ENCODE results near the gene MBTPS1.

Gene MBTPS1

GRCh38 chr16:84033251-84034195 is 83.2 kb downstream of the MBTPS1 start:
- no peak for DNase-seq

DNA sequence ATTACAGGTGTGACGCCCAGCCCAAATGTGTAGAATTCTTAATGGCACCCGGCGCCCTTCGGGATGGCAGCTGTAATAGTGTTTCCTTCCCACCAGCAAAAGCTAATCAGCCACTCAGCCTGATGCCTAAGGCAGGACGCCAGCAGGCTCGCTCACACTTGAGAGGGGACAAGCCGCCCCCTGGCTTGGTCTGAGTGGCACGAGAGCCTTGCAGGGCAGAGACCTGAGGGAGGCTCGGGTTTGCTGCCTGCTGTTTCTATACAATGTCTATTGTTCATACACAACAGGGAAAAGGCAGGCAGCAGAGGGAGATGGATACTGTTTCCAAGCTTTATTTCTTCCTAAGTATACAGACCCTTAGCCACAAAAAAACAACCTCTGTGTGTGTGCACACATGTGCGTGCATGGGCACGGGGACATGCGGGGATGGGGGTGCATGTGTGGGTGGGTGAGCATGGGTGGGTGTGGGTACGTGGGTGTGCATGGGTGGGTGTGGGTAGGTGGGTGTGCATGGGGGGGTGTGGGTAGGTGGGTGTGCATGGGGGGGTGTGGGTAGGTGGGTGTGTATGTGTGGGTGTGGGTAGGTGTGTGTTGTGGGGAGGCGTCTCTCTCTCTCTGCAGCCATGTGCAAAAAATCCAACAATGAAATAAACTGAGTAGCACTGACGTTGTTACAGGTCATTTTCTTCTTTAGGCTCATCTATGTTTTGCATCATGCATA is 84.1 kb downstream of the MBTPS1 start:
- no peak for DNase-seq

DNA sequence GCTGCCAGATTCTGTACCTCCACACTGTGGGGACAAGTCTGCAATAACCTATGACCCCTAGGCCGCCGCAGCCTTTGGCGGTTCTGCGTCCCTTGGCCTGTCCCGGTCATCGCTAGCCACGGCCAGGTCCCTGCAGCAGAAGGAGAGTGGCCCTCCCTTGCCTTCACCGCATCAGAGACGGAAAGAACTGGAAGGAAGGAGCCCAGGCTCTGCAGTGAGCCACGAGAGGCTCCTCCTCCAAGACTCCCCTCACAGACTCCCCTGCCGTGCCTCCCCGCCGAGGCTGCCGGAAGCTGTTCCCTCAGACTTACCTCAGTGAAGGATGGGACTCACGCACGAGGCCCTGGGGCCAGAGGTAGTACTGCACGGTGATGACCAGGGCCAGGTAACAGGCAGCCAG is 85.2 kb downstream of the MBTPS1 start:
- DNase-seq: no peak

- DNase-seq: no peak
Observed at GRCh38 chr16:84029297-84030047, 87.3 kb downstream of the MBTPS1 start.

DNA sequence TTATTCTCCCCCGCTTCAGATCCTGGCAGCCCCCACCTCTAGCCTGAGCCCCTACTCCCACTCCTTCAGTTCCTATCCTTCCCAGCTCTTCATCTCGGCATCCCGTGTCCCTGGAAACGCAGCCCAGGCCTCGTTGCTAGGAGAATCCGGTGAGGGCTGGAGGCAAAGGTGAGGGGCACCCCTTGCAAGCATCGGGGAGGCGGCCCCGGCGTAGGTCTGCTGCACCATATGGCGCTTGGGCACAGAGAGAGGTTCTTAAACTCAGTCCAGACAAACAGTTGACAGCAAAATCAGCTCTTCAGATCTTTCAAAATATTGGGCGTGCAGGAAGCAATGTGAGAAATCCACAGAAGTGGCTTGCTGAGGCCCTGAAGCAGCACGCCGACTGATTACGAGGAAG is 89.1 kb downstream of the MBTPS1 start:
- DNase-seq: no peak

- no peak for DNase-seq
Observed at GRCh38 chr16:84026606-84027005, 90.1 kb downstream of the MBTPS1 start.

DNA sequence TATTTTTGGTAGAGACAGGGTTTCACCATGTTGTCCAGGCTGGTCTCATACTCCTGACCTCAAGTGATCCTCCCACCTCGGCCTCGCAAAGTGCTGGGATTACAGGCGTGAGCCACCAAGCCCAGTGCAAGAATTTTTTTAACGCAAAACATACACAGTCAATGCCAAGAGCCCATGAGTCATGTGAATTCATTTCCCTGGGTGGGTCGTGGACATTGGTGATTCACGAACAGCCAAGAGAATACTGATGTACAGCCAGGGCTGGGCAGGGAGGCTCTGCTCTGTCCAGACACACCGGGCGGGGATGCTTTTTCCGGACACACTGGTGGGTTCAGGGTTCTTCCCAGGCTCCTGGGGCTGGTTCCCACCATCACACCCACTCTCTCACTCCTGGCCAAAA is 91.9 kb downstream of the MBTPS1 start:
- DNase-seq: no peak

- no peak for DNase-seq
Observed at GRCh38 chr16:84022644-84023043, 94.1 kb downstream of the MBTPS1 start.

DNA sequence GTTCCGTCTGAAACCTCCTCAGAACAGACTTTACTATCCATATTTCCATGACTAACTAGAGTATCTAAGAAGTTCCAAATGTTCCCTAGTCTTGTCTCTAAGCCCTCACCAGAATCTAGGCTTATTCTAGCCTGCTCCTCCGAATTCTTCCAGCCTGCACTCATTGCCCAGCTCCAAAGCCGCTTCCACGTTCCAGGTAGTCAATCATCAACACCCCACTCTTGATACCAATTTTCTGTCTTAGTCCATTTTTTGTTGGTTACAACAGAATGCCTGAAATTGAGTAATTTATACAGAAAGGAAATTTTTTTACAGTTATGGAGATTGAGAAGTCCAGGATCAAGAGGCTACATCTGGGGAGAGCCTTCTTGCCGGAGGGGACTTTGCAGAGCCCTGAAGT is 95.3 kb downstream of the MBTPS1 start:
- no peak for DNase-seq

DNA sequence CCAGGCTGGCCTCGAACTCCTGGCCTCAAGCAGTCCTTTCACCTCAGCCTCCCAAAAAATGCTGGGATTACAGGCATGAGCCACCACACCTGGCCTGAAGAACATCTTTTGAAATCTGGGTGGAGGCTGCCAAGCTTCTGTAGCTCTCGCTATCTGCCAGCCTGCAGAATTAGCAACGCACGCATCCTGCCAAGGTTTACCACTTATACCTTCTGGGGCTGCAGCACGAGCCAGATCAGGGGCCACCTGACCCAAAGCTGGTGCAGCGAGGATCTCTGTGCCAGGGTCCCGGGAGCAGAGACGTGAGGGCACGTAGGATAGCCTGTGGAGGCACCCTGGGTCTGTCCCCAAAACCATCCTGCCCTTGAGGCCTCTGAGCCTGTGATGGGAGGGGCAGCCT is 96.4 kb downstream of the MBTPS1 start:
- DNase-seq: no peak

- no peak for DNase-seq
Observed at GRCh38 chr16:84018710-84019109, 98.0 kb downstream of the MBTPS1 start.

DNA sequence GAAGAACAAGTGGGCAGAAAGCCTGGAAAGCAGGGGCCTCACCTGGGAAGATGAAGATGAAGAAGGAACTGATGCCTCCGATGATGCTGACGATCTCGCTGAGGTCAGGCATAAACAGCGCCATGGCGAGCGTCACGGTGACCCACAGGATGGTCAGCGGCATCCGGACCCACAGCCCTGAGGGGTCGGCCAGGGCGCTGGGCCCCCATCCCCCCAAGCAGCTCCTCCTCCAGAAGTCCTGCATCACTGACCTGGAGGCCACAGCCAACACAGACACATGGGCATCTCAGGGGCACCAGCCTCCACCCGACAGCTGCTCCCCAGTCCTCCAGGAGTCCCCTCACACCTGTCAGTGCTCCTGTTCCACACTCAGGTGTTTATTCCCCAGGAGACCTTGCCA is 100.3 kb downstream of the MBTPS1 start:
- no peak for DNase-seq

- DNase-seq: no peak
Observed at GRCh38 chr16:84015399-84015798, 101.3 kb downstream of the MBTPS1 start.

GRCh38 chr16:84014570-84015327 is 102.0 kb downstream of the MBTPS1 start:
- DNase-seq: no peak

GRCh38 chr16:84013787-84014569 is 102.8 kb downstream of the MBTPS1 start:
- peak; percentile 10 for DNase-seq

GRCh38 chr16:84009282-84009681 is 107.5 kb downstream of the MBTPS1 start:
- no peak for DNase-seq

- DNase-seq: no peak
Observed at GRCh38 chr16:84007965-84008364, 108.8 kb downstream of the MBTPS1 start.

GRCh38 chr16:84007520-84007919 is 109.2 kb downstream of the MBTPS1 start:
- DNase-seq: no peak

- DNase-seq: no peak
Observed at GRCh38 chr16:84005391-84005790, 111.4 kb downstream of the MBTPS1 start.

DNA sequence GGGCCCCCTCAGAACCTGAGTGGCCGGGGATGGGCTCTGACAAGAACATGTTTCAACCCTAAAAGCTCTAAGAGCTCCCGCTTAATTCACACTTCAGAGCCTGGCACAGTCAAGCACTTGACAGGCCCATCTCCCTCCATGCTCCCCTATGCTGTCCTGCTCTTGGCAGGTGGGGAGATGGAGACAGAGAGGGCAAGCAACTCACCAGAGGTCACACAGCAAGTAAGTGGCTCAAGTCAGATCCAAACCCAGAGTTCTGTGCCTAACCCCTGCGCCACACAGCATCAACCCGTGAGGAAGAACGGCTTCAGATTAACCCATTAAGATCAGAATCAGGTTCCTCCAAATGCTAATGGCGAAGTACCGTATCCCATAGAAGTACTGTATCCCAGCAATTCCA is 112.3 kb downstream of the MBTPS1 start:
- no peak for DNase-seq
